Measurements from ENCODE around the gene PGF.

GRCh38 chr14:74917646-74918081 is 37.7 kb downstream of the PGF start:
- TF ChIP-seq, protein P1, sequence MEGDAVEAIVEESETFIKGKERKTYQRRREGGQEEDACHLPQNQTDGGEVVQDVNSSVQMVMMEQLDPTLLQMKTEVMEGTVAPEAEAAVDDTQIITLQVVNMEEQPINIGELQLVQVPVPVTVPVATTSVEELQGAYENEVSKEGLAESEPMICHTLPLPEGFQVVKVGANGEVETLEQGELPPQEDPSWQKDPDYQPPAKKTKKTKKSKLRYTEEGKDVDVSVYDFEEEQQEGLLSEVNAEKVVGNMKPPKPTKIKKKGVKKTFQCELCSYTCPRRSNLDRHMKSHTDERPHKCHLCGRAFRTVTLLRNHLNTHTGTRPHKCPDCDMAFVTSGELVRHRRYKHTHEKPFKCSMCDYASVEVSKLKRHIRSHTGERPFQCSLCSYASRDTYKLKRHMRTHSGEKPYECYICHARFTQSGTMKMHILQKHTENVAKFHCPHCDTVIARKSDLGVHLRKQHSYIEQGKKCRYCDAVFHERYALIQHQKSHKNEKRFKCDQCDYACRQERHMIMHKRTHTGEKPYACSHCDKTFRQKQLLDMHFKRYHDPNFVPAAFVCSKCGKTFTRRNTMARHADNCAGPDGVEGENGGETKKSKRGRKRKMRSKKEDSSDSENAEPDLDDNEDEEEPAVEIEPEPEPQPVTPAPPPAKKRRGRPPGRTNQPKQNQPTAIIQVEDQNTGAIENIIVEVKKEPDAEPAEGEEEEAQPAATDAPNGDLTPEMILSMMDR (IDR thresholded peaks at IDR 0.05; ENCODE audit: insufficient read depth, low read length), result no peak
- TF ChIP-seq, protein P2, sequence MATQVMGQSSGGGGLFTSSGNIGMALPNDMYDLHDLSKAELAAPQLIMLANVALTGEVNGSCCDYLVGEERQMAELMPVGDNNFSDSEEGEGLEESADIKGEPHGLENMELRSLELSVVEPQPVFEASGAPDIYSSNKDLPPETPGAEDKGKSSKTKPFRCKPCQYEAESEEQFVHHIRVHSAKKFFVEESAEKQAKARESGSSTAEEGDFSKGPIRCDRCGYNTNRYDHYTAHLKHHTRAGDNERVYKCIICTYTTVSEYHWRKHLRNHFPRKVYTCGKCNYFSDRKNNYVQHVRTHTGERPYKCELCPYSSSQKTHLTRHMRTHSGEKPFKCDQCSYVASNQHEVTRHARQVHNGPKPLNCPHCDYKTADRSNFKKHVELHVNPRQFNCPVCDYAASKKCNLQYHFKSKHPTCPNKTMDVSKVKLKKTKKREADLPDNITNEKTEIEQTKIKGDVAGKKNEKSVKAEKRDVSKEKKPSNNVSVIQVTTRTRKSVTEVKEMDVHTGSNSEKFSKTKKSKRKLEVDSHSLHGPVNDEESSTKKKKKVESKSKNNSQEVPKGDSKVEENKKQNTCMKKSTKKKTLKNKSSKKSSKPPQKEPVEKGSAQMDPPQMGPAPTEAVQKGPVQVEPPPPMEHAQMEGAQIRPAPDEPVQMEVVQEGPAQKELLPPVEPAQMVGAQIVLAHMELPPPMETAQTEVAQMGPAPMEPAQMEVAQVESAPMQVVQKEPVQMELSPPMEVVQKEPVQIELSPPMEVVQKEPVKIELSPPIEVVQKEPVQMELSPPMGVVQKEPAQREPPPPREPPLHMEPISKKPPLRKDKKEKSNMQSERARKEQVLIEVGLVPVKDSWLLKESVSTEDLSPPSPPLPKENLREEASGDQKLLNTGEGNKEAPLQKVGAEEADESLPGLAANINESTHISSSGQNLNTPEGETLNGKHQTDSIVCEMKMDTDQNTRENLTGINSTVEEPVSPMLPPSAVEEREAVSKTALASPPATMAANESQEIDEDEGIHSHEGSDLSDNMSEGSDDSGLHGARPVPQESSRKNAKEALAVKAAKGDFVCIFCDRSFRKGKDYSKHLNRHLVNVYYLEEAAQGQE (IDR thresholded peaks at IDR 0.05; ENCODE audit: insufficient replicate concordance, low read depth), result no peak
- no peak for TF ChIP-seq POLR2AphosphoS5 (IDR thresholded peaks at IDR 0.05; ENCODE audit: low read depth)

All from HL-60 (cell line).